Lung (tissue), 16 donors: ENCODE data around the gene PRICKLE2. TPM values are rescaled to one million over a fixed set of nuclear protein-coding genes. Genes with fewer than 3 reads are reported as not detected.

Experiments used
- ATAC-seq: fragments of 200-7000 bp; cut with Tn5 transposase; one replicate; pipeline ENCODE4 v1.9.1; 2020; ENCODE audit warnings: moderate number of reproducible peaks; ENCODE audit not compliant: insufficient read depth, low FRiP score
- DNase-seq, 3 donors: peaks; one replicate each; pipeline ENCODE4 v3.0.0-alpha.2; 2013 to 2017
- H3K27ac ChIP-seq, 2 donors: one replicate each; pipeline ENCODE4 v1.5.1; 2013; ENCODE audit warnings: mild to moderate bottlenecking in 2 of 2, moderate library complexity in 2 of 2, control low read depth in 1 of 2, inconsistent platforms in 1 of 2, low read depth in 1 of 2, low read length in 1 of 2
- H3K27me3 ChIP-seq, 3 donors: one replicate each; pipeline ENCODE4 v1.5.1; 2013; ENCODE audit warnings: low read length in 2 of 3; ENCODE audit not compliant: control insufficient read depth in 3 of 3, insufficient read depth in 3 of 3
- H3K36me3 ChIP-seq, 4 donors: one replicate each; pipeline ENCODE4 v1.5.1; 2013; ENCODE audit warnings: low read length in 4 of 4, mild to moderate bottlenecking in 1 of 4, moderate library complexity in 1 of 4; ENCODE audit not compliant: control insufficient read depth in 4 of 4, insufficient read depth in 4 of 4
- H3K4me1 ChIP-seq, 5 donors: one replicate each; pipeline ENCODE4 v1.5.1; 2013; ENCODE audit warnings: low read length in 5 of 5, mild to moderate bottlenecking in 2 of 5, moderate library complexity in 1 of 5; ENCODE audit not compliant: control insufficient read depth in 5 of 5, insufficient read depth in 5 of 5
- H3K4me3 ChIP-seq: one replicate; pipeline ENCODE4 v1.5.1; 2013; ENCODE audit warnings: mild to moderate bottlenecking, control low read depth, moderate library complexity
- H3K9ac ChIP-seq, 2 donors: one replicate each; pipeline ENCODE4 v1.5.1; 2013; ENCODE audit warnings: low read length in 2 of 2, control low read depth in 1 of 2; ENCODE audit not compliant: insufficient read depth in 1 of 2
- H3K9me3 ChIP-seq, 4 donors: one replicate each; pipeline ENCODE4 v1.5.1; 2013; ENCODE audit warnings: low read length in 3 of 4, mild to moderate bottlenecking in 1 of 4, moderate library complexity in 1 of 4; ENCODE audit not compliant: control insufficient read depth in 4 of 4, insufficient read depth in 3 of 4
- CTCF ChIP-seq: IDR thresholded peaks from 2 replicates; pipeline ENCODE4 v1.5.1; 2012; ENCODE audit warnings: mild to moderate bottlenecking; ENCODE audit errors: control extremely low read depth, extremely low read depth
- WGBS, 2 donors: extraction: QIAGEN DNeasy Blood & Tissue Kit; methylation state at CpG; one replicate each; pipeline ENCODE4 v1.1.7; 2013; 5-methylcytosine and 5-hydroxymethylcytosine counted together
- long read RNA-seq, 5 donors: transcript quantifications; one replicate each; lab custom pipeline, GENCODE V29; 2026
- polyA plus RNA-seq, 2 donors: library from polyadenylated mRNA; stranded (reverse); fragments of 200-250 nt; gene quantifications; one replicate each; pipeline ENCODE4 v1.2.1, GENCODE V29; 2013
- total RNA-seq, 2 donors: library from RNA; depleted of rRNA in 1 of 2; stranded (reverse); fragments of >200 nt in 1 of 2; gene quantifications; one replicate each; pipeline ENCODE4 v1.2.1, GENCODE V29; 2014 to 2021
- donor health status: control.
- donor health status: control.
- donor health status: Bipolar disorder and iron deficiency.
- donor health status: healthy.
- donor health status: DM: yes; HTN: yes; CAD: no.

Gene PRICKLE2
- total RNA-seq, result 10 to 100 TPM; 35.8 to 88.0 TPM
- 1 to 10 TPM; 4.0 to 4.1 TPM for polyA plus RNA-seq
- long read RNA-seq, donor 1, full-length matches to known transcripts, result 37 of 43 reads
- long read RNA-seq, donor 1, partial matches to known transcripts, result 6 of 43 reads
- long read RNA-seq, donor 1, other reads (novel, unspliced or antisense), result 0 of 43 reads
- long read RNA-seq, donor 2, full-length matches to known transcripts, result 19 of 19 reads
- long read RNA-seq, donor 2, partial matches to known transcripts, result 0 of 19 reads
- long read RNA-seq, donor 2, other reads (novel, unspliced or antisense), result 0 of 19 reads
- long read RNA-seq, donor 3, full-length matches to known transcripts, result 28 of 28 reads
- long read RNA-seq, donor 3, partial matches to known transcripts, result 0 of 28 reads
- long read RNA-seq, donor 3, other reads (novel, unspliced or antisense), result 0 of 28 reads
- long read RNA-seq, donor 4, full-length matches to known transcripts, result 29 of 38 reads
- long read RNA-seq, donor 4, partial matches to known transcripts, result 9 of 38 reads
- long read RNA-seq, donor 4, other reads (novel, unspliced or antisense), result 0 of 38 reads
- long read RNA-seq, donor 5, full-length matches to known transcripts, result 62 of 70 reads
- long read RNA-seq, donor 5, partial matches to known transcripts, result 8 of 70 reads
- long read RNA-seq, donor 5, other reads (novel, unspliced or antisense), result 0 of 70 reads

- ATAC-seq, result no peak
- no peaks in the 10 kb centered on the region for H3K27me3 ChIP-seq
- H3K36me3 ChIP-seq, result peaks cover 0 to 4% (median 0%) of the 10 kb centered on the region in 4 donors
- DNase-seq, result peak; percentile 89 to 93 (median 92)
- H3K27ac ChIP-seq, result peak within 1 kb of the TSS; percentile 59 to 89
- peaks cover 4 to 67% (median 26%) of the 10 kb centered on the region in 5 donors for H3K4me1 ChIP-seq
- H3K9me3 ChIP-seq, result no peaks in the 10 kb centered on the region
- TF ChIP-seq CTCF, result no peak
- WGBS, 2 donors, result 31 to 32% methylated on average over 13 of the region's 13 CpGs
- peak within 1 kb of the TSS; percentile 30 to 90 for H3K9ac ChIP-seq
- H3K4me3 ChIP-seq, result peak within 1 kb of the TSS; percentile 24
Measured at GRCh38 chr3:64224826-64225610, at the start of gene PRICKLE2. PRICKLE2 (minus strand) TSS chr3:64225466; CDS start chr3:64198927, 26,539 bp downstream.

GRCh38 chr3:64272842-64273241, 47.6 kb upstream of the PRICKLE2 start:
- Histone ChIP-seq H3K9me3 (no peaks in the 10 kb centered on the region), H3K4me3 (no peak overlapping the region), H3K27ac (no peak overlapping the region), H3K36me3 (no peaks in the 10 kb centered on the region), H3K27me3 (no peaks in the 10 kb centered on the region), H3K4me1 (peaks cover 0 to 8% (median 5%) of the 10 kb centered on the region in 5 donors), H3K9ac (no peak overlapping the region)
- no peak for TF ChIP-seq CTCF
- ATAC-seq (no peak), DNase-seq (no peak)
- WGBS, 2 donors, result 86 to 88% methylated on average over 3 of the region's 3 CpGs

- WGBS, 2 donors, result 93% methylated on average over 2 of the region's 2 CpGs
- Histone ChIP-seq H3K4me1 (peaks cover 0 to 9% (median 5%) of the 10 kb centered on the region in 5 donors), H3K4me3 (no peak overlapping the region), H3K27ac (no peak overlapping the region), H3K9ac (no peak overlapping the region), H3K36me3 (no peaks in the 10 kb centered on the region), H3K27me3 (no peaks in the 10 kb centered on the region), H3K9me3 (no peaks in the 10 kb centered on the region)
- DNase-seq (no peak), ATAC-seq (no peak)
- TF ChIP-seq CTCF, result no peak
Measured at GRCh38 chr3:64272271-64272670, 47.0 kb upstream of the PRICKLE2 start.
